K562 (cell line): ENCODE measurements around the gene CPPED1. TPM values are rescaled to one million over a fixed set of nuclear protein-coding genes. Genes with fewer than 3 reads are reported as not detected.

Source experiments
- ARID2 ChIP-seq: fragments of 450-650 bp; IDR thresholded peaks from 2 replicates; pipeline ENCODE4 v1.6.1; 2017; ENCODE audit warnings: antibody characterized with exemption, mild to moderate bottlenecking
- BCL6 ChIP-seq: fragments of 250-450 bp; sonication (Bioruptor Pico); IDR thresholded peaks from 2 replicates; pipeline ENCODE4 v1.4.0; 2020
- CBX5 ChIP-seq: IDR thresholded peaks from 2 replicates; pipeline ENCODE4 v1.6.1; 2014; ENCODE audit warnings: low read depth, borderline replicate concordance
- EWSR1 ChIP-seq: fragments of 450-650 bp; IDR thresholded peaks from 2 replicates; pipeline ENCODE4 v1.6.1; 2018; ENCODE audit warnings: borderline replicate concordance, mild to moderate bottlenecking, low read depth, moderate library complexity; ENCODE audit not compliant: partially characterized antibody
- FOXK2 ChIP-seq, 2 experiments: fragments of 450-650 bp; IDR thresholded peaks in 1 of 2; conservative IDR thresholded peaks in 1 of 2; 2 replicates each; pipeline ENCODE4 v1.6.1; 2016; ENCODE audit warnings: low read depth in 2 of 2, mild to moderate bottlenecking in 1 of 2
- MTA3 ChIP-seq: fragments of 450-650 bp; formaldehyde crosslinking; IDR thresholded peaks from 2 replicates; pipeline ENCODE4 v1.6.1; 2017; ENCODE audit warnings: mild to moderate bottlenecking, borderline replicate concordance
- NBN ChIP-seq: fragments of 450-650 bp; IDR thresholded peaks from 2 replicates; pipeline ENCODE4 v1.6.1; 2016; ENCODE audit warnings: low read depth, mild to moderate bottlenecking
- PATZ1 ChIP-seq: fragments of 250-450 bp; sonication (Bioruptor Pico); IDR thresholded peaks from 2 replicates; pipeline ENCODE4 v1.5.0; 2020; ENCODE audit warnings: mild to moderate bottlenecking, borderline replicate concordance
- RNF2 ChIP-seq: sonication (generic); IDR thresholded peaks from 2 replicates; pipeline ENCODE4 v1.6.1; 2016
- SP1 ChIP-seq: sonication (generic); formaldehyde crosslinking; IDR thresholded peaks from 2 replicates; pipeline ENCODE4 v1.8.1; 2022; ENCODE audit warnings: mild to moderate bottlenecking, missing genetic modification reagents
- ZBTB40 ChIP-seq, 2 experiments: fragments of 450-650 bp in 1 of 2; sonication (generic) in 1 of 2; formaldehyde crosslinking in 1 of 2; IDR thresholded peaks; 2 replicates each; pipeline versions ENCODE4 v1.7.1 to v1.9.0; 2016 to 2022; ENCODE audit warnings: inconsistent platforms in 1 of 2, mild to moderate bottlenecking in 1 of 2, missing genetic modification reagents in 1 of 2
- ZC3H11A ChIP-seq: IDR thresholded peaks from 2 replicates; pipeline ENCODE4 v1.6.1; 2012; ENCODE audit warnings: low read depth, low read length, improper control_type of control experiment
- ZNF3 ChIP-seq: fragments of 250-450 bp; sonication (Bioruptor Pico); IDR thresholded peaks from 2 replicates; pipeline ENCODE4 v1.5.0; 2021; ENCODE audit warnings: mild to moderate bottlenecking, moderate library complexity
- ZNF740 ChIP-seq, 3 experiments: fragments of 200-800 bp in 1 of 3; sonication (Bioruptor generic) in 1 of 3; sonication (generic) in 1 of 3; formaldehyde crosslinking in 1 of 3; IDR thresholded peaks; 2 replicates each; pipeline versions ENCODE4 v1.6.1 to v1.8.0; 2016 to 2022; ENCODE audit warnings: mild to moderate bottlenecking in 2 of 3, missing compliant biosample characterization in 2 of 3, missing genetic modification characterization in 2 of 3, missing genetic modification reagents in 1 of 3
- polyA plus RNA-seq, 8 experiments: library from polyadenylated mRNA; depleted of rRNA in 4 of 8; stranded (reverse) in 5 of 8; unstranded in 3 of 8; fragments of >200 nt; fragmentation: Nextera tagmentation in 2 of 8; fragmentation: Illumina TruSeq in 1 of 8; extraction: Ambion mirVana in 2 of 8; extraction: Trizol in 1 of 8; gene quantifications; 2 replicates each; pipeline versions ENCODE4 v1.2.1 to v1.2.3, GENCODE V29; 2011 to 2014; ENCODE audit warnings: inconsistent platforms in 1 of 8, missing spikeins in 1 of 8
- total RNA-seq, 7 experiments: library from RNA; depleted of rRNA in 6 of 7; stranded (reverse); fragments of >200 nt in 6 of 7; fragmentation: Illumina TruSeq in 2 of 7; extraction: Trizol in 2 of 7; gene quantifications; 2 replicates each; pipeline versions ENCODE4 v1.2.1 to v1.2.3, GENCODE V29; 2011 to 2021; ENCODE audit warnings: low replicate concordance in 1 of 7

Gene CPPED1
- total and polyA plus RNA-seq, 9 of the 15 experiments (the other 6 are each of a cell fraction or from before 2014, with no cell fraction given): 7.5 to 25.7 (median 16.9) TPM

GRCh38 chr16:12613131-12613991 lies 190.3 kb downstream of the CPPED1 start (continued):
- TF ChIP-seq ZBTB40 (IDR thresholded peaks at IDR 0.05) (no peak), ZBTB40 (CRISPR knock-in tag; IDR thresholded peaks at IDR 0.05) (no peak), RNF2 (peak; percentile 60), PATZ1 (no peak), ARID2 (no peak), CBX5 (no peak), NBN (peak; percentile 69), ZNF740 (CRISPR knock-in tag; IDR thresholded peaks at IDR 0.05) (no peak), ZNF740 (tag; IDR thresholded peaks at IDR 0.05) (peak in 1 of 2 experiments; percentile 71; a peak in 1 of 4 replicates), MTA3 (0 out of 2 replicates have a peak, but pooled peaks have one; percentile 35), ZNF3 (CRISPR knock-in tag) (no peak), BCL6 (CRISPR knock-in tag) (peak; percentile 27; the same call in 1 of the 2 replicates), SP1 (CRISPR knock-in tag) (0 out of 2 replicates have a peak, but pooled peaks have one; percentile 20), ZC3H11A (no peak), FOXK2 (conservative IDR thresholded peaks at IDR 0.05 in 1 of 2, IDR thresholded peaks at IDR 0.05 in 1 of 2; ENCODE audit: low read depth in 2 of 2) (peak in 1 of 2 experiments; percentile 16; a peak in 1 of 4 replicates), EWSR1 (no peak)
